ENCODE results near the gene SPECC1. TPM values are rescaled to one million over a fixed set of nuclear protein-coding genes. Genes with fewer than 3 reads are reported as not detected.

SPECC1 gene
- total and polyA plus RNA-seq, 2 of the 4 experiments (the other 2 are of a cell fraction), result 16.9 to 26.2 TPM

Small RNAs within 50 kb of the gene (microRNA-seq; reads per million reads assigned to microRNA genes)
- gene AC008088.1 (ENCODE audit: insufficient read depth, insufficient read length) (not detected), gene RNU6-1057P (ENCODE audit: insufficient read depth, insufficient read length) (not detected), gene RNU6-258P (ENCODE audit: insufficient read depth, insufficient read length) (not detected), gene RNU6-467P (ENCODE audit: insufficient read depth, insufficient read length) (not detected)

Small RNAs within 50 kb of the gene (small RNA-seq; reads per million reads assigned to genes)
- 0 reads per million in 5 experiments for gene AC008088.1
- 0 reads per million in 5 experiments for gene RNU6-1057P
- 0 reads per million in 5 experiments for gene RNU6-258P
- 0 reads per million in 5 experiments for gene RNU6-467P

Other genes starting within 250 kb of the SPECC1 start
- gene ULK2, start 141.4 kb upstream of the SPECC1 start, total RNA-seq (2012; rRNA removed), result 7.8 and 10.8 TPM in 2 replicates
- 7.9 and 8.9 TPM in 2 replicates for gene ULK2, start 141.4 kb upstream of the SPECC1 start, polyA plus RNA-seq (2012; rRNA removed)
- gene AKAP10, start 31.5 kb upstream of the SPECC1 start, total RNA-seq (2012; rRNA removed), result 18.3 and 18.6 TPM in 2 replicates
- 11.1 and 12.7 TPM in 2 replicates for gene AKAP10, start 31.5 kb upstream of the SPECC1 start, polyA plus RNA-seq (2012; rRNA removed)

Data from IMR-90 (cell line).